MG63 (cell line): ENCODE measurements around the gene RIT2. TPM values are rescaled to one million over a fixed set of nuclear protein-coding genes. Genes with fewer than 3 reads are reported as not detected.
"Not testable (repeated sequence)": the region's sequence is repeated elsewhere in the genome, so short reads cannot be mapped to it uniquely, and the experiment has no call there.

ENCODE experiments used
- DNase-seq: peaks from one replicate; pipeline ENCODE4 v3.0.0-alpha.2; 2020
- H3K27me3 ChIP-seq: fragments of 250-450 bp; sonication (Bioruptor Pico); 2 replicates; pipeline ENCODE4 v1.5.1; 2020; ENCODE audit warnings: mild to moderate bottlenecking, moderate library complexity
- H3K36me3 ChIP-seq: fragments of 250-450 bp; sonication (Bioruptor Pico); 2 replicates; pipeline ENCODE4 v1.5.1; 2020; ENCODE audit warnings: mild to moderate bottlenecking, moderate library complexity
- H3K4me3 ChIP-seq: fragments of 250-450 bp; sonication (Bioruptor Pico); 2 replicates; pipeline ENCODE4 v1.5.1; 2020; ENCODE audit warnings: mild to moderate bottlenecking, moderate library complexity
- H3K9me3 ChIP-seq: fragments of 250-450 bp; sonication (Bioruptor Pico); 2 replicates; pipeline ENCODE4 v1.5.1; 2020; ENCODE audit warnings: mild to moderate bottlenecking, moderate library complexity
- total RNA-seq: library from RNA; depleted of rRNA; stranded (reverse); fragments of >200 nt; shearing (Covaris generic); gene quantifications from 2 replicates; pipeline ENCODE4 v1.2.3, GENCODE V29; 2014; ENCODE audit warnings: low replicate concordance; rRNA removed

The RIT2 gene
- total RNA-seq, 1 experiment from 2014 or later: not detected

- DNase-seq: no peak
- no peaks in the 10 kb centered on the region for H3K9me3 ChIP-seq
- no peaks in the 10 kb centered on the region for H3K36me3 ChIP-seq
- H3K4me3 ChIP-seq: no peak overlapping the region
- H3K27me3 ChIP-seq: no peaks in the 10 kb centered on the region
Measured at GRCh38 chr18:42742474-42742873, 373.0 kb downstream of the RIT2 start.

- not testable (repeated sequence) for H3K4me3 ChIP-seq, H3K9me3 ChIP-seq, H3K36me3 ChIP-seq, H3K27me3 ChIP-seq, DNase-seq
Measured at GRCh38 chr18:42741805-42742347, 373.6 kb downstream of the RIT2 start.

GRCh38 chr18:42741299-42741698, 374.2 kb downstream of the RIT2 start:
- H3K9me3 ChIP-seq, H3K36me3 ChIP-seq, H3K4me3 ChIP-seq, DNase-seq, H3K27me3 ChIP-seq: not testable (repeated sequence)

DNA sequence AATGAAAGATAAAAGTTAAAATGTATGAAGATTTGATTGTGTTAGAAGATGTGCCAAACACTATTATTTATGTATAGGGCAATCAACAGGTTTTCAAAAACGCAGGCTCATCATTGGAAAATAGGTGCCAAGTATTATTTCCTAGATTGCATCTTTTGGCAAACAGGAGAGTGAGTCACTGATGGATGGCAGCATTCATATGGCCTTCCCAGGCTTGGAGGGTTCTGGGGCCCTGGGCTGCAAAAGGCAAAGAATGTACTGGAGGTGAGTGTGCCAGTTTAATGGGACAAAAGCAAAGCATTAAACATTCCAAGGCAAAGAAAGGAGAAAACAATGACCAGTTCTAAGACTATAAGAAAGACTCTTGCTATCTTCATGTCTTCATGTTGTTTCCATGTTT, 379.4 kb downstream of the RIT2 start:
- Histone ChIP-seq H3K36me3 (no peaks in the 10 kb centered on the region), H3K4me3 (no peak overlapping the region), H3K27me3 (no peaks in the 10 kb centered on the region), H3K9me3 (no peaks in the 10 kb centered on the region)
- DNase-seq: peak; percentile 10

- no peaks in the 10 kb centered on the region for H3K9me3 ChIP-seq
- no peaks in the 10 kb centered on the region for H3K27me3 ChIP-seq
- no peak for DNase-seq
- no peak overlapping the region for H3K4me3 ChIP-seq
- H3K36me3 ChIP-seq: no peaks in the 10 kb centered on the region
Measured at GRCh38 chr18:42734520-42734919, 381.0 kb downstream of the RIT2 start.

GRCh38 chr18:42730272-42730671, 385.2 kb downstream of the RIT2 start:
- Histone ChIP-seq H3K4me3 (no peak overlapping the region), H3K27me3 (no peaks in the 10 kb centered on the region), H3K9me3 (no peaks in the 10 kb centered on the region), H3K36me3 (no peaks in the 10 kb centered on the region)
- no peak for DNase-seq

- Histone ChIP-seq H3K4me3 (no peak overlapping the region), H3K36me3 (no peaks in the 10 kb centered on the region), H3K27me3 (no peaks in the 10 kb centered on the region), H3K9me3 (no peaks in the 10 kb centered on the region)
- peak; percentile 32 for DNase-seq
Measured at GRCh38 chr18:42719221-42719620, 396.3 kb downstream of the RIT2 start.

DNA sequence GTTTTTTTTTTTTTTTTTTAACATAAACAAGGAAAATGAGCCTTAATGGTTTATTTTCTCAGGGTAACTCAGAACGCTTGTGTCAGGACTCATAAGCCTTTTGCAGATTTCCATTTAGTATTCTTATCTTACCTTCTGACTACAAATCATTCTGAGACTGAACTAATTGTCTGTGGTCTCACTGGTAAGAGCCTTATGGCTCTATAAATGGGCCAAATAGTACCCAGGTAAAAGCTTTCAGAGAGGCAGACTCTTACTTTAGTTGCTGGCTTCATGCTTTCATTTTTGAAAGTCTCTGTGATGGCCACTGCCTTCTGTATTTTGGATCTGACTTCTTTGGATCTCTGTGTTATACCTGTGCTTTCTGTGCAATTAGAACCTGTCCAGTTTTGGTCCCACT, 403.4 kb downstream of the RIT2 start:
- no peaks in the 10 kb centered on the region for H3K9me3 ChIP-seq
- H3K4me3 ChIP-seq: no peak overlapping the region
- no peak for DNase-seq
- H3K27me3 ChIP-seq: no peaks in the 10 kb centered on the region
- no peaks in the 10 kb centered on the region for H3K36me3 ChIP-seq

DNA sequence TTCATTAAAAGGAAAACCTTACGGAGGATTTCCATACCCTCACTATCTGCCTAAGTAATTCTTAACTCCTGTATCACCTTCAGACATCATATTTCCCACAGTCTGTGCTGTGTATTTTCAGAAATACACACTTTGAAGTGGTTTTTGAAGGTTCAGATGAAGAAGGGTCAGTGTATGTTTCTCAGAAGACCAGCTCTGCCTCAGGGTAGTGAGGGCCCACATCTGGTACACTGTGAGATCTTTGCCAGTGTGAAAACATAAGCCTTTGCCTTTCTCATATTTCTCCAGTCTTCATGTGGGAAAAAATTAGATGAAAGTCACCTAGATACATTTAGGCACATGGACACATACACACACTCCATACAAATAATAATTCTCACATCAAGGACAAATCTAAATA, 408.4 kb downstream of the RIT2 start:
- H3K9me3 ChIP-seq: no peaks in the 10 kb centered on the region
- DNase-seq: no peak
- H3K36me3 ChIP-seq: no peaks in the 10 kb centered on the region
- H3K27me3 ChIP-seq: no peaks in the 10 kb centered on the region
- no peak overlapping the region for H3K4me3 ChIP-seq

- no peaks in the 10 kb centered on the region for H3K9me3 ChIP-seq
- H3K36me3 ChIP-seq: no peaks in the 10 kb centered on the region
- no peak for DNase-seq
- no peak overlapping the region for H3K4me3 ChIP-seq
- no peaks in the 10 kb centered on the region for H3K27me3 ChIP-seq
Measured at GRCh38 chr18:42706618-42707017, 408.9 kb downstream of the RIT2 start.

DNA sequence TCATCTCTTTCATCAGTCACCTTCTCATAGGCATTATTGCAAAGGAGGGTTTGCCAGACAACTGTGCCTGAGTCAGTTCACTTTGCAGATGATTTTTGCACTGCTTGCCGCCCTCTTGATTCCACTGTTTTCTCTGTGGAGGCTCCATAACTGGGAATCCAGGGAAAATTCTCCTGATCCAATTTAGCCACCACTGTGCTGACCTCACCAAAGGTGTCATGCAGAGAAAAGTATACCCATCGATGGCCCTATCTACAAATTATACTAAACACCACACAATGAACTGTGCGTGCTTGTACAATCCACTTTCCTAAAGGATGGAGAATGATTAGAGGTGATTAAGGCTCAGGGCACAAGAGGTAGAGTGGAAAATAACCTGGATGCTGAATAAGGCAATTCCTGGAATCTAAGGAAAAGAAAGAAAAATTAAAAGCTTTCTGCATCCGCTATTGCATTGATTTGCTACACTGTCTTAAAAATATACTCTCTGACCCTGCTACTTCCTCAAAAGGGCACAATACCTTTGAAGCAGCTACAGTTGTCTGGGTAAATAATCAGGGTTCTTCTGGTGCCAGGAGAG, 409.4 kb downstream of the RIT2 start:
- DNase-seq: no peak
- Histone ChIP-seq H3K9me3 (no peaks in the 10 kb centered on the region), H3K36me3 (no peaks in the 10 kb centered on the region), H3K27me3 (no peaks in the 10 kb centered on the region), H3K4me3 (no peak overlapping the region)

Other genes starting within 250 kb of the RIT2 start
- not detected in 2 replicates for gene SYT4, start 161.8 kb upstream of the RIT2 start, total RNA-seq